ENCODE data around the gene KIAA0930.

Gene KIAA0930

GRCh38 chr22:45207533-45207932, 33.2 kb downstream of the KIAA0930 start:
- POLR2A ChIA-PET = no interaction called here
- 96% methylated on average over 10 of the region's 13 CpGs for WGBS (ENCODE audit: insufficient coverage)
- CTCF ChIA-PET = interaction anchor here (1.3 to 3.7 kb wide), 3 partner anchors 11 to 24 kb away, joined by 3 to 12 read pairs (median 5); no protein-coding TSS in a partner anchor

DNA sequence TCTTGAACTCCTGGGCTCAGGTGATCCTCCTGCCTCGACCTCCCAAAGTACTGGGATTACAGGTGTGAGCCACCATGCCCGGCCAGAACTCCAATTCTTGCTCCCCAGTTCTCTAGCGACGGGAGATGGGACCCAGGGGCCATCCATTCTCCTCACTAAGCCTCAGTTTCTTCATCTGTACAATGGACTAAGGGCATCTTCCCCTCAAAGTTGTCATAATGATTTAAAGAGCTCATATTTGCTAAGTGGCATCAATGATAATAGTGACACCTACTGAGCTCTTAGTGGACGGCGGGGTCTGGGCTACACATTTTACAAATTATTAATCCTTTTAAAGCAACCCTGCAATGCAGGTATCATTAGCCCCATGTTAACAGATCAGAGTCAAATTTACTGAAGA, 34.5 kb downstream of the KIAA0930 start:
- H3K4me3 ChIP-seq (ENCODE audit: control insufficient read depth in 1 of 7, extremely low read depth in 1 of 7, insufficient read depth in 4 of 7, low read depth in 2 of 7, low read length in 6 of 7) = no peak overlapping the region
- CTCF ChIA-PET = no interaction called here
- H3K27ac ChIP-seq (ENCODE audit: insufficient read depth in 1 of 2, low read depth in 1 of 2, low read length in 2 of 2, poor library complexity in 1 of 2, severe bottlenecking in 2 of 2) = no peak overlapping the region
- H3K27me3 ChIP-seq (replicated peaks in 2 of 5; ENCODE audit: control insufficient read depth in 4 of 5, insufficient read depth in 5 of 5, low read length in 4 of 5) = no peaks in the 10 kb centered on the region
- peaks cover 9 to 83% (median 52%) of the 10 kb centered on the region in 4 experiments for H3K36me3 ChIP-seq (ENCODE audit: control insufficient read depth in 4 of 4, insufficient read depth in 4 of 4, low read length in 3 of 4)
- no peaks in the 10 kb centered on the region for H3K9me3 ChIP-seq (ENCODE audit: control extremely low read depth in 1 of 5, control insufficient read depth in 4 of 5, insufficient read depth in 2 of 5, low read depth in 1 of 5, low read length in 4 of 5)
- no peak for DNase-seq
- POLR2A ChIA-PET = interaction anchor here (0.6 kb wide), 1 partner anchor 94 kb away, joined by 3 read pairs; no protein-coding TSS in a partner anchor
- 98% methylated on average over 4 of the region's 6 CpGs for WGBS (ENCODE audit: insufficient coverage)
- H3K4me1 ChIP-seq (ENCODE audit: control extremely low read depth in 1 of 4, control insufficient read depth in 4 of 4, insufficient read depth in 4 of 4, low read length in 3 of 4) = no peaks in the 10 kb centered on the region

More at GRCh38 chr22:45207533-45207932, 33.2 kb downstream of the KIAA0930 start:
- Histone ChIP-seq H3K27me3 (replicated peaks in 2 of 5; ENCODE audit: control insufficient read depth in 4 of 5, insufficient read depth in 5 of 5, low read length in 4 of 5) (no peaks in the 10 kb centered on the region), H3K9me3 (ENCODE audit: control extremely low read depth in 1 of 5, control insufficient read depth in 4 of 5, insufficient read depth in 2 of 5, low read depth in 1 of 5, low read length in 4 of 5) (no peaks in the 10 kb centered on the region), H3K4me1 (ENCODE audit: control extremely low read depth in 1 of 4, control insufficient read depth in 4 of 4, insufficient read depth in 4 of 4, low read length in 3 of 4) (no peaks in the 10 kb centered on the region), H3K4me3 (ENCODE audit: control insufficient read depth in 1 of 7, extremely low read depth in 1 of 7, insufficient read depth in 4 of 7, low read depth in 2 of 7, low read length in 6 of 7) (no peak overlapping the region), H3K36me3 (ENCODE audit: control insufficient read depth in 4 of 4, insufficient read depth in 4 of 4, low read length in 3 of 4) (peaks cover 9 to 79% (median 46%) of the 10 kb centered on the region in 4 experiments), H3K27ac (ENCODE audit: insufficient read depth in 1 of 2, low read depth in 1 of 2, low read length in 2 of 2, poor library complexity in 1 of 2, severe bottlenecking in 2 of 2) (no peak overlapping the region)
- DNase-seq = no peak

DNA sequence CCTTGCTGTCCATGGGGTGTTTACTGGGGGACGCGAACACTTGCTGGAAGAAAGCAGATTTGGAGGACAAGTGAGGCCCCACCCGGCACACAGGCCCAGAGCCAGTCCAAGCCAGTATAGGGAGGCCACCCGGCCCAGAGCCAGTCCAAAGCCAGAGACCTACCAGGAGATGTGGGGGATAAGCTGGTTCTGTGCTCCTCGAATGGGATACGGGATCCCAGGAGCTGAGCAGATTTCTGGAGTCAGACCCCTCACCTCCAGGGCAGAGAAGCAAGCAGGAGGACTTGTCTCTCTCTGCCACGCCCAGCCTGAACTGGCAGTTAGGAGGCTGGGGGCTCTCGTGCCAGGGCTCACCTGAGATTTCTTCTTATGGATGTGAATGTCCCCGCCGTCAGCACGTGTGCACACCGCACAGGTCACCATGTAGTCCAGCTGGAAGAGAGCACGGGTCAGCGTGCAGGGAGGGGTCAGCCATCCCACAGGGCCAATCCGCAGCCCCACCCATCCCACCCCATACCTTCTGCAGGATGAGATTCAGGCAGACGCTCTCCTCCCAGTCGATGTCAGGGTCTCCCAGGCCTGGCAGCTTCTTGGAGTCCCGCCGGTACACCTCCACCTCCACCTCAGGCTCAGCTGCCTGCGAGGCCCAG, 35.3 kb downstream of the KIAA0930 start:
- CTCF ChIA-PET = no interaction called here
- WGBS (ENCODE audit: insufficient coverage) = 97% methylated on average over 12 of the region's 20 CpGs
- peaks cover 8 to 84% (median 56%) of the 10 kb centered on the region in 4 experiments for H3K36me3 ChIP-seq (ENCODE audit: control insufficient read depth in 4 of 4, insufficient read depth in 4 of 4, low read length in 3 of 4)

DNA sequence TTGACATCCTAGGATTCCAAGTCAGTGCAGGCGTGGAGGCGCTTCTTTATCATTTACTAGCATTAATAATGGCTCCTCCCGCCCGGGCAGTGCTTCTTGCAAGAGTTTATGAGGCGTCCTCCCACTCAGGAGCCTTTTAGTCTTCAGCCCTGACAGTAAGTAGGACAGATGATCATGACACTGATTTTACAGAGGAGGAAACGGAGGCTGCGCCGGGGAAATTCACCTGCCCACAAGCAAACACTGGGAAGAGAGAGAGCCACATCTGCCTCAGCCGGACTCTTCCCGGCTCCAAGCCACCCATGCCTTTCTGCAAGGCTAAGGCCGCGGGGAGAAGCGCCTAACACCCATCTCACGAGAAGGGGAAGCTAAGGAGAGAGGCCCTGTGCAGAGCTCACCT, 35.9 kb downstream of the KIAA0930 start:
- Histone ChIP-seq H3K36me3 (ENCODE audit: control insufficient read depth in 4 of 4, insufficient read depth in 4 of 4, low read length in 3 of 4) (peaks cover 11 to 84% (median 56%) of the 10 kb centered on the region in 4 experiments), H3K27me3 (replicated peaks in 2 of 5; ENCODE audit: control insufficient read depth in 4 of 5, insufficient read depth in 5 of 5, low read length in 4 of 5) (no peaks in the 10 kb centered on the region), H3K27ac (ENCODE audit: insufficient read depth in 1 of 2, low read depth in 1 of 2, low read length in 2 of 2, poor library complexity in 1 of 2, severe bottlenecking in 2 of 2) (no peak overlapping the region), H3K4me3 (ENCODE audit: control insufficient read depth in 1 of 7, extremely low read depth in 1 of 7, insufficient read depth in 4 of 7, low read depth in 2 of 7, low read length in 6 of 7) (no peak overlapping the region), H3K4me1 (ENCODE audit: control extremely low read depth in 1 of 4, control insufficient read depth in 4 of 4, insufficient read depth in 4 of 4, low read length in 3 of 4) (no peaks in the 10 kb centered on the region), H3K9me3 (ENCODE audit: control extremely low read depth in 1 of 5, control insufficient read depth in 4 of 5, insufficient read depth in 2 of 5, low read depth in 1 of 5, low read length in 4 of 5) (no peaks in the 10 kb centered on the region)
- DNase-seq = no peak
- ChIA-PET POLR2A (no interaction called here), CTCF (no interaction called here)
- 93% methylated on average over 12 of the region's 14 CpGs for WGBS (ENCODE audit: insufficient coverage)

More for the DNA sequence above, 35.3 kb downstream of the KIAA0930 start:
- Histone ChIP-seq H3K4me3 (ENCODE audit: control insufficient read depth in 1 of 7, extremely low read depth in 1 of 7, insufficient read depth in 4 of 7, low read depth in 2 of 7, low read length in 6 of 7) (no peak overlapping the region), H3K27ac (ENCODE audit: insufficient read depth in 1 of 2, low read depth in 1 of 2, low read length in 2 of 2, poor library complexity in 1 of 2, severe bottlenecking in 2 of 2) (no peak overlapping the region), H3K4me1 (ENCODE audit: control extremely low read depth in 1 of 4, control insufficient read depth in 4 of 4, insufficient read depth in 4 of 4, low read length in 3 of 4) (no peaks in the 10 kb centered on the region), H3K27me3 (replicated peaks in 2 of 5; ENCODE audit: control insufficient read depth in 4 of 5, insufficient read depth in 5 of 5, low read length in 4 of 5) (no peaks in the 10 kb centered on the region), H3K9me3 (ENCODE audit: control extremely low read depth in 1 of 5, control insufficient read depth in 4 of 5, insufficient read depth in 2 of 5, low read depth in 1 of 5, low read length in 4 of 5) (no peaks in the 10 kb centered on the region)
- no peak for DNase-seq
- POLR2A ChIA-PET = no interaction called here

GRCh38 chr22:45204241-45204640, 36.5 kb downstream of the KIAA0930 start:
- no peak overlapping the region for H3K4me3 ChIP-seq (ENCODE audit: control insufficient read depth in 1 of 7, extremely low read depth in 1 of 7, insufficient read depth in 4 of 7, low read depth in 2 of 7, low read length in 6 of 7)
- H3K27me3 ChIP-seq (replicated peaks in 2 of 5; ENCODE audit: control insufficient read depth in 4 of 5, insufficient read depth in 5 of 5, low read length in 4 of 5) = no peaks in the 10 kb centered on the region
- ChIA-PET POLR2A (no interaction called here), CTCF (interaction anchor here (0.8 kb wide), 1 partner anchor 13 kb away, joined by 3 read pairs; no protein-coding TSS in a partner anchor)
- H3K27ac ChIP-seq (ENCODE audit: insufficient read depth in 1 of 2, low read depth in 1 of 2, low read length in 2 of 2, poor library complexity in 1 of 2, severe bottlenecking in 2 of 2) = no peak overlapping the region
- no peaks in the 10 kb centered on the region for H3K9me3 ChIP-seq (ENCODE audit: control extremely low read depth in 1 of 5, control insufficient read depth in 4 of 5, insufficient read depth in 2 of 5, low read depth in 1 of 5, low read length in 4 of 5)
- H3K4me1 ChIP-seq (ENCODE audit: control extremely low read depth in 1 of 4, control insufficient read depth in 4 of 4, insufficient read depth in 4 of 4, low read length in 3 of 4) = no peaks in the 10 kb centered on the region
- DNase-seq = no peak
- WGBS (ENCODE audit: insufficient coverage) = 93% methylated on average over 11 of the region's 13 CpGs
- peaks cover 11 to 85% (median 59%) of the 10 kb centered on the region in 4 experiments for H3K36me3 ChIP-seq (ENCODE audit: control insufficient read depth in 4 of 4, insufficient read depth in 4 of 4, low read length in 3 of 4)

GRCh38 chr22:45203150-45203951, 37.3 kb downstream of the KIAA0930 start:
- no peaks in the 10 kb centered on the region for H3K4me1 ChIP-seq (ENCODE audit: control extremely low read depth in 1 of 4, control insufficient read depth in 4 of 4, insufficient read depth in 4 of 4, low read length in 3 of 4)
- CTCF ChIA-PET = interaction anchor here (0.8 to 1.4 kb wide), 2 partner anchors 14 to 17 kb away, joined by 3 read pairs; no protein-coding TSS in a partner anchor
- H3K27me3 ChIP-seq (replicated peaks in 2 of 5; ENCODE audit: control insufficient read depth in 4 of 5, insufficient read depth in 5 of 5, low read length in 4 of 5) = no peaks in the 10 kb centered on the region
- H3K36me3 ChIP-seq (ENCODE audit: control insufficient read depth in 4 of 4, insufficient read depth in 4 of 4, low read length in 3 of 4) = peaks cover 9 to 83% (median 57%) of the 10 kb centered on the region in 4 experiments
- no peaks in the 10 kb centered on the region for H3K9me3 ChIP-seq (ENCODE audit: control extremely low read depth in 1 of 5, control insufficient read depth in 4 of 5, insufficient read depth in 2 of 5, low read depth in 1 of 5, low read length in 4 of 5)
- no peak overlapping the region for H3K27ac ChIP-seq (ENCODE audit: insufficient read depth in 1 of 2, low read depth in 1 of 2, low read length in 2 of 2, poor library complexity in 1 of 2, severe bottlenecking in 2 of 2)
- POLR2A ChIA-PET = no interaction called here
- WGBS (ENCODE audit: insufficient coverage) = 98% methylated on average over 36 of the region's 40 CpGs
- DNase-seq = no peak
- no peak overlapping the region for H3K4me3 ChIP-seq (ENCODE audit: control insufficient read depth in 1 of 7, extremely low read depth in 1 of 7, insufficient read depth in 4 of 7, low read depth in 2 of 7, low read length in 6 of 7)

All from common myeloid progenitor, CD34-positive (primary cell).